ENCODE data around the gene KDM6B.

Gene KDM6B

GRCh38 chr17:7790150-7790549 lies 43.9 kb upstream of the KDM6B start:
- no peak overlapping the region for H3K27ac ChIP-seq (ENCODE audit: low read length)
- DNase-seq = no peak
- H2AFZ ChIP-seq (ENCODE audit: low read length) = no peak overlapping the region
- no peaks in the 10 kb centered on the region for H3F3A ChIP-seq (ENCODE audit: insufficient read depth, low read length)
- no peaks in the 10 kb centered on the region for H3K9me2 ChIP-seq (replicated peaks; ENCODE audit: insufficient read depth, low read length)
- H3K4me1 ChIP-seq (ENCODE audit: low read length) = no peaks in the 10 kb centered on the region
- H3K9me3 ChIP-seq (replicated peaks; ENCODE audit: insufficient read depth, low read length) = no peaks in the 10 kb centered on the region
- H3K4me3 ChIP-seq (ENCODE audit: low read length) = no peak overlapping the region
- H3K4me2 ChIP-seq (ENCODE audit: low read depth, low read length) = no peak overlapping the region
- H3K9ac ChIP-seq (ENCODE audit: low read length) = no peak overlapping the region
- H3K79me2 ChIP-seq (ENCODE audit: low read length) = no peaks in the 10 kb centered on the region
- H4K20me1 ChIP-seq (ENCODE audit: insufficient read depth, low read length) = no peaks in the 10 kb centered on the region
- peaks cover 95% of the 10 kb centered on the region for H3K27me3 ChIP-seq (replicated peaks; ENCODE audit: insufficient read depth, low read length)
- H3K36me3 ChIP-seq (replicated peaks; ENCODE audit: insufficient read depth, low read length) = no peaks in the 10 kb centered on the region
- TF ChIP-seq EZH2 (optimal IDR thresholded peaks at IDR 0.05; ENCODE audit: low read depth, low read length) = no peak
- TF ChIP-seq EZH2phosphoT487 (IDR thresholded peaks at IDR 0.05; ENCODE audit: low read length) = no peak
- no peak for TF ChIP-seq CTCF (IDR thresholded peaks at IDR 0.05; ENCODE audit: low read length)

- Histone ChIP-seq H3K36me3 (replicated peaks; ENCODE audit: insufficient read depth, low read length) (no peaks in the 10 kb centered on the region), H3K4me1 (ENCODE audit: low read length) (no peaks in the 10 kb centered on the region), H3K4me2 (ENCODE audit: low read depth, low read length) (no peak overlapping the region), H3K27me3 (replicated peaks; ENCODE audit: insufficient read depth, low read length) (peaks cover 87% of the 10 kb centered on the region), H3K9ac (ENCODE audit: low read length) (no peak overlapping the region), H4K20me1 (ENCODE audit: insufficient read depth, low read length) (no peaks in the 10 kb centered on the region), H2AFZ (ENCODE audit: low read length) (no peak overlapping the region), H3F3A (ENCODE audit: insufficient read depth, low read length) (no peaks in the 10 kb centered on the region), H3K9me3 (replicated peaks; ENCODE audit: insufficient read depth, low read length) (no peaks in the 10 kb centered on the region), H3K27ac (ENCODE audit: low read length) (no peak overlapping the region), H3K4me3 (ENCODE audit: low read length) (no peak overlapping the region), H3K79me2 (ENCODE audit: low read length) (no peaks in the 10 kb centered on the region), H3K9me2 (replicated peaks; ENCODE audit: insufficient read depth, low read length) (no peaks in the 10 kb centered on the region)
- no peak for TF ChIP-seq EZH2phosphoT487 (IDR thresholded peaks at IDR 0.05; ENCODE audit: low read length)
- no peak for TF ChIP-seq CTCF (IDR thresholded peaks at IDR 0.05; ENCODE audit: low read length)
- no peak for TF ChIP-seq EZH2 (optimal IDR thresholded peaks at IDR 0.05; ENCODE audit: low read depth, low read length)
- no peak for DNase-seq
Measured at GRCh38 chr17:7792611-7793010, 41.4 kb upstream of the KDM6B start.

DNA sequence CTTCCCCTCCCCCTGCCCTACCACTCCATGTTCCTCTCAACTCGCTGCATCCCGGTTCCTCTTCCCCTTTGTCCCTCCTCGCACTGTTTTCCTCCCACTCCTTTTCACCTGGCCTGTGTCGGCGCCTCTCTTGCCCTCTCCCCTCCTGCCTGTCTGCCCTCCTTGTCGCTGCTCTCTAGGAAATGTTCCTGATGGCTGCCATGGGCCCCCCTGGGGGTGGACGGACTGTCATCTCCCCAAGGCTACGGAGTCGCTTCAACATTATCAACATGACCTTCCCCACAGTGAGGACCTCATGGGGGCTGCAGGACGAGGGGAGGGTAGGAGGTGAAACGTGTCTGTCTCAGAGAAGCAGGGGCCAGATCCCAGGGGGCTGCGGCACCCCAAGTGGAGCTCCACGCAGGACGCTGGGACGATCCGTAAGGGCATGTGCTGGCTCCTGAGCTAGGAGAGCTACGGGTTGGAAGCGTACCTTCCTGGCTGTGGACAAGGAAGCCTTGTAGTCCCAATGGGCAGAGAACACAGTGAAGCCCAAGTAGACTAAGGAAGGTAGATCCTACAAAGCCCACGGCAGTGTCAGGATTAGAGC lies 39.8 kb upstream of the KDM6B start:
- TF ChIP-seq CTCF (IDR thresholded peaks at IDR 0.05; ENCODE audit: low read length) (no peak), EZH2phosphoT487 (IDR thresholded peaks at IDR 0.05; ENCODE audit: low read length) (no peak), EZH2 (optimal IDR thresholded peaks at IDR 0.05; ENCODE audit: low read depth, low read length) (no peak)
- Histone ChIP-seq H3K9ac (ENCODE audit: low read length) (no peak overlapping the region), H3K4me1 (ENCODE audit: low read length) (no peaks in the 10 kb centered on the region), H3F3A (ENCODE audit: insufficient read depth, low read length) (no peaks in the 10 kb centered on the region), H3K27ac (ENCODE audit: low read length) (no peak overlapping the region), H3K9me3 (replicated peaks; ENCODE audit: insufficient read depth, low read length) (no peaks in the 10 kb centered on the region), H3K79me2 (ENCODE audit: low read length) (no peaks in the 10 kb centered on the region), H3K9me2 (replicated peaks; ENCODE audit: insufficient read depth, low read length) (no peaks in the 10 kb centered on the region), H3K4me3 (ENCODE audit: low read length) (no peak overlapping the region), H3K27me3 (replicated peaks; ENCODE audit: insufficient read depth, low read length) (peaks cover 90% of the 10 kb centered on the region), H3K4me2 (ENCODE audit: low read depth, low read length) (no peak overlapping the region), H4K20me1 (ENCODE audit: insufficient read depth, low read length) (no peaks in the 10 kb centered on the region), H3K36me3 (replicated peaks; ENCODE audit: insufficient read depth, low read length) (no peaks in the 10 kb centered on the region), H2AFZ (ENCODE audit: low read length) (no peak overlapping the region)
- no peak for DNase-seq

Data from MM.1S (cell line).